Retina (tissue), 1 donor: ENCODE measurements around the gene ZNF362.
"Not testable (repeated sequence)": the region's sequence is repeated elsewhere in the genome, so short reads cannot be mapped to it uniquely, and the experiment has no call there.

Experiments
- DNase-seq: peaks from one replicate; pipeline ENCODE4 v3.0.0-alpha.2; 2016

ZNF362 gene

GRCh38 chr1:33309351-33309750 is 53.1 kb downstream of the ZNF362 start:
- DNase-seq = not testable (repeated sequence)

- no peak for DNase-seq
These were observed 54.4 kb downstream of the ZNF362 start for GRCh38 chr1:33310702-33311101.

- DNase-seq = no peak
These were observed 55.6 kb downstream of the ZNF362 start for GRCh38 chr1:33311706-33312412.

DNA sequence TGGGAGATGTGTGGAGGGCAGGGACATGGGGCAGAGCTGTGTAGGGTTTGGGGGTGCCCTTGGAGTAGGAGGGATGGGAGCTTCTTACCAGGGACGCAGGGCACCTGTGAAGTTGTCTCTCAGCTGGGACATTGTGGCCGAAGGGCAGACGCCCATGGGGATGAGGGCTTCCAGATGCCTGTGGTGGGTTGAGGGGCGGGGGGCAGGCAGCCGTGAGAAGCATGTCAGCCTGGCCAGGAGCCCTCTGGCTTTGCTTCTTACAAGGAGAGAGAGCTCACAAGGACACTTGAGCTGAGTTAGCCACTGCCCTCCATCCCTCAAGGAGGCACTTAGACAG is 56.1 kb downstream of the ZNF362 start:
- DNase-seq = no peak

GRCh38 chr1:33314416-33314815 is 58.1 kb downstream of the ZNF362 start:
- no peak for DNase-seq

GRCh38 chr1:33316601-33317000 is 60.3 kb downstream of the ZNF362 start:
- no peak for DNase-seq

DNA sequence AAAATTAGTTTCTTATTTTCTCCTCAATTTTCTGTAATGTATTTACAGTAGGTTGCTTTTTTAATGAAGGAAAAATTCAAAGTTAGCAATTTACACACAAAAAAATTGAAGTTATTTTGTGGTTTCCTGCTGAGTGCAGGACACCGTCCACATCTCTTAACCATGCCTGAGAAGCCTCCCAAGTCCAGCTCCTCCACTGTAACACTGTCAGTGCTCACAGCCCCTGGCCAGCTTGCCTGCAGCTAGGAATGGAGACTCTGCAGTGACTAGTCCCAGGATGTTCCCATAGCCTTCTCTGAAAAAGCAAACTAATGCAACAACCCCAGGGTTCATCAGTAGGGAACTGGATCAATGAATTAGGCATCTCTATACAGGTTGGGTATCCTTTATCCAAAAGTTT is 61.1 kb downstream of the ZNF362 start:
- DNase-seq = no peak

- no peak for DNase-seq
These were observed 61.7 kb downstream of the ZNF362 start for GRCh38 chr1:33317946-33318345.

GRCh38 chr1:33319186-33319948 is 63.1 kb downstream of the ZNF362 start:
- no peak for DNase-seq

GRCh38 chr1:33319949-33320618 is 63.8 kb downstream of the ZNF362 start:
- DNase-seq = no peak

- no peak for DNase-seq
These were observed 64.4 kb downstream of the ZNF362 start, which contains the start of gene A3GALT2 for GRCh38 chr1:33320619-33321165. Gene A3GALT2 (minus strand): TSS chr1:33321098. CDS start chr1:33321098, 0 bp downstream.

GRCh38 chr1:33321178-33321577 is 64.9 kb downstream of the ZNF362 start:
- DNase-seq = no peak

DNA sequence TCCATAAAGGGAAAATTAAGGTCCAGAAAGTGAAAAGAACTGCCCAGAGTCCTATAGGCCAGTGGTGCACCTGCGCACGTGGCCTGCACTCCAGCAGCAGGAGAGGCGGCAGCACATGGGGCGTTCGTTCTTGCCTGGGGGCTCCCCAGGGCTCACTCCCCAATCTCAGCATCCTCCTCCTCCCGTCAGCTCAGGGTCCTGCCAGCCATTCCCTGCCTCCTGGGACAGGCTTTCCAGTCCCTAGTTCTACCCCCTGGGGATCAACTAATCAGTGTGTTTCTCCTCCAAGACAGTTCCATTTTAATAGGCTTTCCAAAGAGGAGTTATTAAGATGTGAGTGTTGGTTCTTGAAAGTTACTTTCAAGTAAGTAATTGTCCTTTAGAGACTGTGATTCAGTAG is 65.8 kb downstream of the ZNF362 start:
- no peak for DNase-seq

- DNase-seq = no peak
These were observed 66.7 kb downstream of the ZNF362 start for GRCh38 chr1:33322870-33323585.

DNA sequence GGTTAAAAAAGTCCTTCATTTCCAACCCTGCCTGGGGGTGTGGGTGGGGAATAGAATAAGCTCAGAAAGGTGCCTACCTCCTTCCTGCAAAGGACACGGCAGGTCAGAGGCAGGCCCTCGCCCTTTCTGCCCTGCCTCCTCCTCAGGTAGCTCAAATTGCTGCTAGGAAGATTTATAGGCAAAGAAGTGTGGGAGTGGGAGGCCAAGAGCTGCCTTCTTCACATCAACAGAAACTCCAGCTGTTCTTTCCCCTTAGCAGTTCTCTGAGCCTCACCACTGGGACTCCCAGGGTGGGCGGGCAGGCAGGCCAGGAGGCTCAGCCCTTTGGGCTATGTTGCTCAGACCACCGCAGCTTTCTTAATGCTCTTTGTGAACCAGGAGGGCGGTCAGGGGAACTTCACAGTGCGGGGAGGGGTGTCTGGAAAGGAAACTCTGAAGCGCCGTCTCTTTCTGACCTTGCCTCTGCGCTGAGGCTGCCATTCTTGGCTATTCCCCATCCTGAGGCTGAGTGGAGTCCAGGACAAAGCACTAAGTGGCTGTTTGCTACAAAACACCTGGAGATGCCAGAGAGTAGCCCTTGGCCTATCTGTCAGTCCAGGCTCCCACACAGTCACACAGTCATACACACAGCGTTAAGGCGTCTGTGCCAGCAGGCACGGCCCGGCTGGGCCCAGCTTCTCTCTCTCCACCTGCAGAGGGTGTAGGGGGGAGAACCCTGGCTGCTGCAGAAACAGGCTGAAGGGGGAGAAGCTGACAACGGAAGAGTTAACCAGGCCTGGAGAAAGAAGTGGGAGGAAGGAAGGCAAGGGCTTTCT is 67.6 kb downstream of the ZNF362 start:
- DNase-seq = no peak

GRCh38 chr1:33324677-33325575 is 68.6 kb downstream of the ZNF362 start:
- DNase-seq = no peak

GRCh38 chr1:33326785-33327184 is 70.5 kb downstream of the ZNF362 start:
- DNase-seq = no peak

DNA sequence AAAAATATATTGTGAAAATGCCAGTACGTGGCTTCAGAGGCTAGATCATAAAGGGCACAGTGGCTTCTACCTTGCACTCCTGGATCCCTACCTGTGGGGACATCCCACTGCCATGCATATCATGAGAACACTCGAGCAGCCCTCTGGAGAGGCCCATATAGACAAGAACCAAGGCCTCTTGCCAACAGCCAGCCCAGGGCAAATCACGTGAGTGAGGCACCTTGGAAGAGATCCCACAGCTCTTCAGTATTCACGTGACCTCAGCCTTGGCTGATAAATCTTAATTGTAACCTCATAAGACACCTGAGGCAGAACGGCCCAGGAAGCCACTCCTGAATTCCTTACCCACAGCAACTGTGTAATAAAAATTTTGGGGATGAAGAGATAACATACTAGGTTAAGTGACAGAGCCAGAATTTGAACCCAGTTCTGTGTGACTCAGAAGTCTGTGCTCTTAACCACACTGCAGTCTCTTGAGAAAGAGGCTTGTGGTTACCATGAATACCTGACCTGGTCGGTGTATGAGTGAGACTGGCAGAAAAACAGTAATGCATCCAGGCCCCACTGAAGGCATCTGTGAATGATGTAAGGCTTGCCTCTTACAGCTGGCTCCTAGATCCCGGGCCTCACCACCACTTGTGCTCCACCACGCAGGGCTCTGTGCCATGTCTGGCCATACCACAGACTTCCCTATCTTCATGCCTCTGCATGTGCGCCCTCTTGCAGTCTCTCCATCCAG is 71.5 kb downstream of the ZNF362 start:
- DNase-seq = no peak

DNA sequence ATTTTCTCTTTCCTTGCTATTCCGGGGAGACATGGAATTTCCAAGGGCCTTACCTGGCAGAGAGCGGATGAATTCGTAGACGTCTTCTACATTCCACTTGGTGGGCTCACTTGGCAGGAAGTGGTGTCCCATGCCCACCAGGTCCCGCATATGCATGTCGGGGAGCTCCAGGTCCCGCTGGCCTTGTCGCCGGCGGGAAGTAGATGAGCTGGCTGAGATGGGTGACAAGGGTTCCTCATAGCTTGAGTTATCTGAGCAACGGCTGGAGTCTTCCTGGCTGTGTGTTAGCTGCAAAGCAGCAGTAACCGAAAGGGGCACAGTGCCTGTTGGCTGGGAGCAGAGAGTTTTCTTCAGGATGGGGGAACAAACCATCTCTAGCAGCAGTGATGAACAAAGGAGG is 72.5 kb downstream of the ZNF362 start:
- DNase-seq = no peak

DNA sequence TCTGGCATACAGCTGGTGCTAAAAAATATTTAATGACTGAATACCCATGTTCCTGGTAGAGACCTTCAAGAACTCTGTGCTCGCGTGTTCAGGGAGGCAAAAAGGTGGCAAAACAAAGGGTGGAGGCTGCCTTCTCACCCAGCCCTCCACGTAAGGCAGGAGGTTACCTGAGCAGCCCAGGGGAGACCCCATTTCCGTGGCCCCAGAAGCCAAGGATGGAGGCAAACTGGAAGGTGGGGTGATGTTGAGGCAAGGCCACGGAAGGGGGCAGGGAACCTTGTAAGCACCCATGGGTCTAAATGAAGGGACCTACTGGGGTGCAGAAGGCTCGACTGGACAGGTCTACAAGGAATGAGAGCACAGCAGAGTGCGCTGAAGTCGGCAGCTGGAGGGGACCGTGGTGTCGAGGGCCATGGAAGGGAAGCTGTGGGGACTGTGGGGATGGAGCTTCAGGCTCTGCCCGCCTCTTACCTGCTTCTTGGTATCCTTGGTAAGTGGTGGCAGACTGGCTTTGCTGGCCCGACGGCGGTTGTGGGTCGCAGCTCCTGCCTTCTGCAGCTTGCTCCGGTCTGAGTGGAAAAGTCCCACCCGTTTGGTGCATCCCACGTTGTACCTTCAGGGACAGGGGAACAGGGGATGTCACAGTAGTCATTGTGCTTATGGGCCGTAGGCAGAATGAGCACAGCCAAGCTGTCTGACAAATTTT is 73.5 kb downstream of the ZNF362 start:
- DNase-seq = no peak
